GM21367 (cell line): ENCODE measurements around the gene FBXO24.

Source experiments
- ATAC-seq: cut with Tn5 transposase; IDR thresholded peaks from one replicate; pipeline ENCODE4 v1.9.1; 2021; ENCODE audit not compliant: unreplicated experiment

The FBXO24 gene

GRCh38 chr7:100620239-100620638, 34.1 kb downstream of the FBXO24 start:
- ATAC-seq = no peak

GRCh38 chr7:100620804-100621203, 34.7 kb downstream of the FBXO24 start:
- ATAC-seq = no peak

- ATAC-seq = no peak
Observed at GRCh38 chr7:100621554-100621953, 35.4 kb downstream of the FBXO24 start.

- no peak for ATAC-seq
Observed at GRCh38 chr7:100623951-100624824, 38.1 kb downstream of the FBXO24 start.

GRCh38 chr7:100626055-100626454, 39.9 kb downstream of the FBXO24 start:
- no peak for ATAC-seq

GRCh38 chr7:100626530-100627237, 40.6 kb downstream of the FBXO24 start:
- peak; percentile 61 for ATAC-seq

GRCh38 chr7:100627238-100627549, 41.1 kb downstream of the FBXO24 start:
- no peak for ATAC-seq

GRCh38 chr7:100629117-100629716, 43.1 kb downstream of the FBXO24 start:
- ATAC-seq = no peak

- ATAC-seq = no peak
Observed at GRCh38 chr7:100630066-100630465, 43.9 kb downstream of the FBXO24 start.

- no peak for ATAC-seq
Observed at GRCh38 chr7:100632951-100633717, 47.0 kb downstream of the FBXO24 start.

GRCh38 chr7:100639995-100640516, 53.9 kb downstream of the FBXO24 start:
- ATAC-seq = no peak

GRCh38 chr7:100640517-100641440, 54.7 kb downstream of the FBXO24 start:
- no peak for ATAC-seq

- no peak for ATAC-seq
Observed at GRCh38 chr7:100641463-100641859, 55.3 kb downstream of the FBXO24 start, which contains the start of gene TFR2. TFR2 (minus strand) TSS chr7:100641552; CDS start chr7:100641509, 43 bp downstream.

- no peak for ATAC-seq
Observed at GRCh38 chr7:100641860-100642533, 55.9 kb downstream of the FBXO24 start.

GRCh38 chr7:100642534-100642907, 56.4 kb downstream of the FBXO24 start:
- ATAC-seq = no peak

- no peak for ATAC-seq
Observed at GRCh38 chr7:100649826-100650565, 63.9 kb downstream of the FBXO24 start.
